Measurements from ENCODE around the gene ANKS1A. TPM values are rescaled to one million over a fixed set of nuclear protein-coding genes. Genes with fewer than 3 reads are reported as not detected.

The ANKS1A gene
- total RNA-seq, 1 experiment from 2014 or later: 26.5 TPM

DNA sequence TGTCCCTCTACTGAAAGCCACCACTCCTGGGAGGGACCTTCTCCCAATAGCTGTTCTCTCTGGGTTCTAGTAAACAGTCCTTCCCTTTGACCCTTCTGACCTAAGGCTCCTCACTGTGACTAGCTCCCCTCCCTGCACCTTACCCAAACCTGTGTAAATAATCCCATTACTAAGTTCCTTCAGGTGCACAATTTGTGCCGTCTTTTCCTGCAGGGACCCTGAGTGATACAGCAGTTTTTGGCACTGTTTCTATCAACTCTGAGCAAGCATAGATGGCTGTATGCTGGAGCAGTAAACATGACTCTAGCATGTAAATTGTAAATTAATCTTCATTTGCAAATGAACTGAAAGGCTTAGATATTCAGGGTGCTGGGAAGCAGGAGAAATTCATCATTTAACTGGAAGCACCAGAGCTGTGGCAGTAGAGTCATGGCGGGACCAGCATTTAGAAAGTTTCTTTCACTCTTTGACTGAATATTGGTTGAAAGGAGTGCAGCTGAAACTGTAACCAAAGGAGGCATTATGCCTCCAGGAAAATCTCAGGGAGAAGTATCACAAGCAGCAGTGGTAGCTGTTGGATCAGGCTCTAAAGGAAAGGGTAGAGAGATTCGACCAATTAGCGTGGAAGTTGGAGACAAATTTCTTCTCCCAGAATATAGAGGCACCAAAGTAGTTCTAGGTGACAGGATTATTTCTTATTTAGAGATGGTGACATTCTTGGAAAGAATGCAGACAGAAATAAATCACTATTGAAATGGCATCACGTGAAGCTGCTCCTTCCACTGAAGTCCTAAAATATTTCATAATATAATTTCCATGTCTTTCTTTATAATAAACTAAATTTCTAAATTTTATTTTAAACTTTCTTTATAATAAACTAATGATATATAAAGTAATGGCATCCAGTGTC lies 134.3 kb downstream of the ANKS1A start:
- no peak overlapping the region for H3K23ac ChIP-seq (ENCODE audit: insufficient read length, low read depth, low read length)
- H3K14ac ChIP-seq (ENCODE audit: insufficient read depth, low read length): no peak overlapping the region; the same call in 1 of the 2 replicates
- H3K18ac ChIP-seq (ENCODE audit: insufficient read length, low read depth, low read length): no peak overlapping the region
- no peak overlapping the region for H2AK5ac ChIP-seq (ENCODE audit: insufficient read length, low read length)
- no peaks in the 10 kb centered on the region for H3K79me1 ChIP-seq (ENCODE audit: insufficient read depth, low read depth, low read length, poor library complexity, severe bottlenecking)
- no peaks in the 10 kb centered on the region for H3K9me3 ChIP-seq (ENCODE audit: control insufficient read depth, low read depth, low read length)
- no CpG with 5 or more reads among the region's 5 CpGs for WGBS (ENCODE audit: extremely low coverage, insufficient read length, low lambda C conversion rate)
- peaks cover 77 to 79% of the 10 kb centered on the region in 2 experiments for H3K4me1 Mint-ChIP-seq
- H3K27me3 Mint-ChIP-seq (ENCODE audit: low read depth): no peaks in the 10 kb centered on the region; the same call in 1 of the 2 replicates
- peak overlapping the region in 1 of 2 experiments; percentile 60; a peak in 3 of 5 replicates for H3K4me3 Mint-ChIP-seq
- peak overlapping the region; percentile 7 for H3K27ac ChIP-seq (ENCODE audit: insufficient read length, low read depth, low read length)
- no peak overlapping the region for H2BK15ac ChIP-seq (ENCODE audit: low read depth, low read length)
- no peaks in the 10 kb centered on the region for H3K79me2 ChIP-seq (ENCODE audit: insufficient read depth, low read length)
- no peak overlapping the region for H3T11ph ChIP-seq (ENCODE audit: low read length)
- no peak overlapping the region for H4K91ac ChIP-seq (ENCODE audit: insufficient read length, low read depth, low read length)
- no peak overlapping the region for H4K5ac ChIP-seq (ENCODE audit: insufficient read length, low read depth, low read length)
- no peak overlapping the region for H2BK12ac ChIP-seq (ENCODE audit: insufficient read length, low read depth, low read length)
- TF ChIP-seq, protein P1, sequence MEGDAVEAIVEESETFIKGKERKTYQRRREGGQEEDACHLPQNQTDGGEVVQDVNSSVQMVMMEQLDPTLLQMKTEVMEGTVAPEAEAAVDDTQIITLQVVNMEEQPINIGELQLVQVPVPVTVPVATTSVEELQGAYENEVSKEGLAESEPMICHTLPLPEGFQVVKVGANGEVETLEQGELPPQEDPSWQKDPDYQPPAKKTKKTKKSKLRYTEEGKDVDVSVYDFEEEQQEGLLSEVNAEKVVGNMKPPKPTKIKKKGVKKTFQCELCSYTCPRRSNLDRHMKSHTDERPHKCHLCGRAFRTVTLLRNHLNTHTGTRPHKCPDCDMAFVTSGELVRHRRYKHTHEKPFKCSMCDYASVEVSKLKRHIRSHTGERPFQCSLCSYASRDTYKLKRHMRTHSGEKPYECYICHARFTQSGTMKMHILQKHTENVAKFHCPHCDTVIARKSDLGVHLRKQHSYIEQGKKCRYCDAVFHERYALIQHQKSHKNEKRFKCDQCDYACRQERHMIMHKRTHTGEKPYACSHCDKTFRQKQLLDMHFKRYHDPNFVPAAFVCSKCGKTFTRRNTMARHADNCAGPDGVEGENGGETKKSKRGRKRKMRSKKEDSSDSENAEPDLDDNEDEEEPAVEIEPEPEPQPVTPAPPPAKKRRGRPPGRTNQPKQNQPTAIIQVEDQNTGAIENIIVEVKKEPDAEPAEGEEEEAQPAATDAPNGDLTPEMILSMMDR (conservative IDR thresholded peaks at IDR 0.05): no peak
- H3K9me3 Mint-ChIP-seq: no peaks in the 10 kb centered on the region
- H3K9ac ChIP-seq (ENCODE audit: extremely low read depth, insufficient read length, low read length): no peak overlapping the region
- no peak overlapping the region for H2BK20ac ChIP-seq (ENCODE audit: low read depth, low read length, poor library complexity, severe bottlenecking)
- no peak overlapping the region for H3K4ac ChIP-seq (ENCODE audit: low read depth, low read length)
- H3K4me1 ChIP-seq (ENCODE audit: insufficient read depth, low read length): peaks cover 24% of the 10 kb centered on the region
- H3K23me2 ChIP-seq (ENCODE audit: insufficient read length, low read depth, low read length, poor library complexity, severe bottlenecking): no peaks in the 10 kb centered on the region
- H3K27me3 ChIP-seq (ENCODE audit: insufficient read depth, low read length): no peaks in the 10 kb centered on the region
- DNase-seq: no peak
- H2BK120ac ChIP-seq (ENCODE audit: low read depth, low read length, poor library complexity, severe bottlenecking): no peak overlapping the region
- peaks cover 4 to 11% (median 6%) of the 10 kb centered on the region in 3 experiments; a peak in 5 of 7 replicates for H3K36me3 Mint-ChIP-seq (ENCODE audit: insufficient read depth in 1 of 3, low read depth in 3 of 3)
- H3K4me2 ChIP-seq (ENCODE audit: insufficient read depth, insufficient read length, low read length): peak overlapping the region; percentile 41
- H2BK5ac ChIP-seq (ENCODE audit: insufficient read length, low read length): no peak overlapping the region
- H3K27ac Mint-ChIP-seq: peak overlapping the region; percentile 80 to 98 (median 97)
- H3K56ac ChIP-seq (ENCODE audit: insufficient read length, low read depth, low read length): no peak overlapping the region
- H2AFZ ChIP-seq (ENCODE audit: low read length): no peak overlapping the region
- no peak overlapping the region for H4K8ac ChIP-seq (replicated peaks; ENCODE audit: insufficient read length, low read depth, low read length)
- H4K20me1 ChIP-seq (ENCODE audit: control insufficient read depth, insufficient read depth, insufficient read length): no peaks in the 10 kb centered on the region

Measured in H9 (cell line).